ENCODE data around the gene OR51D1. TPM values are rescaled to one million over a fixed set of nuclear protein-coding genes. Genes with fewer than 3 reads are reported as not detected.
A peak's percentile ranks its signal among the peaks of the same experiment; 100 is the strongest.

OR51D1 gene
- polyA plus RNA-seq, 6 donors from 2014 or later, result not detected

GRCh38 chr11:4662876-4663275 lies 25.6 kb downstream of the OR51D1 start:
- H3K9me3 Mint-ChIP-seq, result peaks cover 0 to 3% (median 0%) of the 10 kb centered on the region in 7 donors
- no peak for DNase-seq
- H3K27me3 Mint-ChIP-seq, result peaks cover 14 to 23% (median 22%) of the 10 kb centered on the region in 3 donors

GRCh38 chr11:4664183-4664582 lies 26.9 kb downstream of the OR51D1 start:
- H3K4me3 Mint-ChIP-seq, result no peak overlapping the region
- H3K27me3 Mint-ChIP-seq, result peaks cover 14 to 23% (median 22%) of the 10 kb centered on the region in 3 donors
- H3K4me1 Mint-ChIP-seq, result no peaks in the 10 kb centered on the region
- no peak for ATAC-seq (ENCODE audit: low read depth in 2 of 2)
- H3K9me3 Mint-ChIP-seq, result peaks cover 0 to 3% (median 0%) of the 10 kb centered on the region in 7 donors
- no peak overlapping the region for H3K27ac Mint-ChIP-seq
- no peaks in the 10 kb centered on the region for H3K36me3 Mint-ChIP-seq
- no peak for DNase-seq

More at GRCh38 chr11:4662876-4663275, 25.6 kb downstream of the OR51D1 start:
- Mint-ChIP-seq H3K36me3 (no peaks in the 10 kb centered on the region), H3K4me1 (no peaks in the 10 kb centered on the region), H3K27ac (no peak overlapping the region), H3K4me3 (no peak overlapping the region)
- ATAC-seq (ENCODE audit: low read depth in 2 of 2), result no peak

GRCh38 chr11:4664786-4665185 lies 27.5 kb downstream of the OR51D1 start:
- DNase-seq (no peak), ATAC-seq (ENCODE audit: low read depth in 2 of 2) (no peak)
- H3K27me3 Mint-ChIP-seq, result peaks cover 14 to 26% (median 22%) of the 10 kb centered on the region in 3 donors
- no peaks in the 10 kb centered on the region for H3K4me1 Mint-ChIP-seq
- no peaks in the 10 kb centered on the region for H3K36me3 Mint-ChIP-seq
- peaks cover 0 to 3% (median 0%) of the 10 kb centered on the region in 7 donors for H3K9me3 Mint-ChIP-seq
- no peak overlapping the region for H3K27ac Mint-ChIP-seq
- H3K4me3 Mint-ChIP-seq, result no peak overlapping the region

DNA sequence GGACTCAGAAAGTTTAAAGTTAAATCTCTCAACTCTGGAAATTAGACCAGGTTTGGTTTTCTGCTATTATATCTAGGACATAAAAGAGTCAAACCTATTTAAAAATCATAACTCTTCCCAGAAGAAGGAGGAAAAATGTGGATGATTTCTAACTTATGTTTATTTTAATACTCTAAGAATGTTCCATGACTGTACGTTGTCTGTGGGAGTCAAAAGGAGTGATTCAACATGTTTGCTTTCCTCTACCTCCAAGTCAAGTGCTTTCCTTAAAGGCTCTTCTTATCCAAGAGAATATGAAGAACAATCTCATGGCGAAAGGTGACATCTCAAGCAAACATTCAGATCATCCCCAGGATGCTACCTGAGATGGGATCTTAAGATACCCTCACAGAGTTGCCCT lies 28.1 kb downstream of the OR51D1 start:
- Mint-ChIP-seq H3K4me3 (no peak overlapping the region), H3K4me1 (no peaks in the 10 kb centered on the region), H3K9me3 (peaks cover 0 to 3% (median 0%) of the 10 kb centered on the region in 7 donors), H3K27me3 (peaks cover 12 to 24% (median 18%) of the 10 kb centered on the region in 3 donors), H3K36me3 (no peaks in the 10 kb centered on the region), H3K27ac (no peak overlapping the region)
- no peak for ATAC-seq (ENCODE audit: low read depth in 2 of 2)
- no peak for DNase-seq

GRCh38 chr11:4671741-4672140 lies 34.5 kb downstream of the OR51D1 start:
- Mint-ChIP-seq H3K9me3 (no peaks in the 10 kb centered on the region), H3K4me3 (no peak overlapping the region), H3K27ac (no peak overlapping the region), H3K36me3 (no peaks in the 10 kb centered on the region), H3K4me1 (no peaks in the 10 kb centered on the region), H3K27me3 (peaks cover 28 to 41% (median 30%) of the 10 kb centered on the region in 3 donors)
- DNase-seq (no peak), ATAC-seq (ENCODE audit: low read depth in 2 of 2) (no peak)

DNA sequence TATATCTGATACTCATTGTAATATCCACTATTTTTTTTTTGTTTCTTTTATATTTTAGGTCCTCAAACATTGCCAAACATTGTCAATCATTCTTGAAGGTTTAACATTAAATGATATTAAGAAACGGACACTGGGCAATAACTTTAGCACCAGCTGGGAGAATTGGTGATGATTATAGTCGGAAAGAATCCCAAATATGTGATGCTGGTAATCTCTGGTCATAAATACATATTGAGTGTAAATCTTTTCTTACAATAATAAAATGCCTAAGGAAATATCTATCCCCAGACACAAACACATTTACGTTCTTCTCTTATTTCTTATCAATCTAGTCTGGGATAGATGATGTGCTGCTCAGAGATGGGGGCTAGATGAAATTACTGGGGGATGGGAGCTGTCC lies 35.2 kb downstream of the OR51D1 start:
- peak overlapping the region in 1 of 6 donors; percentile 19 for H3K27ac Mint-ChIP-seq
- no peaks in the 10 kb centered on the region for H3K4me1 Mint-ChIP-seq
- ATAC-seq (ENCODE audit: low read depth in 2 of 2) (no peak), DNase-seq (no peak)
- no peaks in the 10 kb centered on the region for H3K9me3 Mint-ChIP-seq
- H3K4me3 Mint-ChIP-seq, result no peak overlapping the region
- no peaks in the 10 kb centered on the region for H3K36me3 Mint-ChIP-seq
- H3K27me3 Mint-ChIP-seq, result peaks cover 24 to 37% (median 30%) of the 10 kb centered on the region in 3 donors

- ATAC-seq (ENCODE audit: low read depth in 2 of 2), result no peak
- no peaks in the 10 kb centered on the region for H3K4me1 Mint-ChIP-seq
- no peak overlapping the region for H3K27ac Mint-ChIP-seq
- no peak for DNase-seq
- no peaks in the 10 kb centered on the region for H3K9me3 Mint-ChIP-seq
- H3K36me3 Mint-ChIP-seq, result no peaks in the 10 kb centered on the region
- no peak overlapping the region for H3K4me3 Mint-ChIP-seq
- peaks cover 24 to 35% (median 30%) of the 10 kb centered on the region in 3 donors for H3K27me3 Mint-ChIP-seq
Measured at GRCh38 chr11:4673781-4674180, 36.5 kb downstream of the OR51D1 start.

- no peak overlapping the region for H3K4me3 Mint-ChIP-seq
Measured at GRCh38 chr11:4677948-4678347, 40.7 kb downstream of the OR51D1 start.

GRCh38 chr11:4680341-4680740 lies 43.1 kb downstream of the OR51D1 start:
- Mint-ChIP-seq H3K36me3 (no peaks in the 10 kb centered on the region), H3K27me3 (peaks cover 0 to 5% (median 0%) of the 10 kb centered on the region in 3 donors), H3K9me3 (peaks cover 0 to 4% (median 0%) of the 10 kb centered on the region in 7 donors), H3K4me1 (no peaks in the 10 kb centered on the region), H3K27ac (no peak overlapping the region), H3K4me3 (no peak overlapping the region)
- no peak for DNase-seq
- ATAC-seq (ENCODE audit: low read depth in 2 of 2), result no peak

More at GRCh38 chr11:4677948-4678347, 40.7 kb downstream of the OR51D1 start:
- Mint-ChIP-seq H3K36me3 (no peaks in the 10 kb centered on the region), H3K9me3 (peaks cover 0 to 4% (median 0%) of the 10 kb centered on the region in 7 donors), H3K27me3 (peaks cover 12 to 20% (median 15%) of the 10 kb centered on the region in 3 donors), H3K27ac (no peak overlapping the region), H3K4me1 (no peaks in the 10 kb centered on the region)
- ATAC-seq (ENCODE audit: low read depth in 2 of 2) (no peak), DNase-seq (no peak)

DNA sequence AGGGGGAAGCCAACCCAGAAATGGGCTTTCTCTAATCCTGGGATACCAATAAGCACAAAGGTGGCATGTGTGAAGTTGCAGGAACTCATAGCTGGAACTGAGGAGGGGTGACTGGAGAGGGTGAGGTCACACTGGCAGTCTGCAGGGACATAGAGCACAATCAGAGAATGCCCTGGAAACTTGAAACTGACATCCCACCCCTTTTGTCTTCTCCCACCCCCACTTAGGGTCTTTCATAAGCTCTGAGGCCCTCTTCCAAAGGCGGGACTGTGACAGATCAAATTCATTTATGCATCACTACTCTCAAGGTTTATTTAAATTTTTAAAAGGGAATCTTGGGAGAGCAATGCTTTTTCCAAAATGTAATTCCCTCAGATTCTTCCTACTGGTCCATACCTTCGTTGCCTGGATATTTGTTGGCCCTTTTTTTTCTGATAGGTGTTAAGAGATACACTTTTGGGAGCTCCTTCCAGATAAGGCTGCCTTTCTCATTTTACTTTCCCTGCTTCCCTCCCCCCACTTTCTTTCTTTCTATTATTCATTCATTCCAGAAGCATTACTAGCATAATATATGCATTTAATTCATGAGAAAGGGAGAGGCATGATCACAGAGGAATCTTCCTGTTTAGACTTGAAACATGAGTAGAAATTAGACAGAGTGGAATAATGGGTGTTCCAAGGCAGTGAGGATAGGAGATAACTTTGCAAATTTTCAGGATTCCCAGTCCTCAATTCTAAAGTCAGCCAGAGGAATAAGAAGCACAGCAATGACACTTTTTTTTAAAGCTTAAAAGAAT lies 45.5 kb downstream of the OR51D1 start:
- Mint-ChIP-seq H3K9me3 (peaks cover 0 to 4% (median 0%) of the 10 kb centered on the region in 7 donors), H3K27me3 (no peaks in the 10 kb centered on the region), H3K27ac (no peak overlapping the region), H3K4me1 (no peaks in the 10 kb centered on the region), H3K4me3 (no peak overlapping the region), H3K36me3 (no peaks in the 10 kb centered on the region)
- ATAC-seq (ENCODE audit: low read depth in 2 of 2) (no peak), DNase-seq (no peak)

- Mint-ChIP-seq H3K4me1 (no peaks in the 10 kb centered on the region), H3K4me3 (no peak overlapping the region), H3K9me3 (peaks cover 0 to 4% (median 0%) of the 10 kb centered on the region in 7 donors), H3K27ac (no peak overlapping the region), H3K36me3 (no peaks in the 10 kb centered on the region), H3K27me3 (no peaks in the 10 kb centered on the region)
- no peak for DNase-seq
- ATAC-seq (ENCODE audit: low read depth in 2 of 2), result no peak
Measured at GRCh38 chr11:4684631-4685285, 47.5 kb downstream of the OR51D1 start.

Measured in naive B cell (primary cell).